Astrocyte (in vitro differentiated cells and primary cell): ENCODE measurements around the gene SUN2.

Source experiments
- CTCF ChIP-seq: IDR thresholded peaks from 2 replicates; pipeline ENCODE4 v1.5.1; 2011; ENCODE audit warnings: low read depth, mild to moderate bottlenecking, inconsistent platforms, low read length, moderate library complexity; ENCODE audit not compliant: insufficient read depth
- EZH2 ChIP-seq: IDR thresholded peaks from 2 replicates; pipeline ENCODE4 v1.6.1; 2012; ENCODE audit warnings: mild to moderate bottlenecking, low read length, inconsistent platforms; ENCODE audit not compliant: insufficient read depth

GRCh38 chr22:38735126-38735464 lies 20.7 kb downstream of the SUN2 start:
- TF ChIP-seq CTCF: no peak
- no peak for TF ChIP-seq EZH2
